T1000 (cell line): ENCODE data around the gene CARD11.

Experiments
- DNase-seq: peaks from one replicate; lab custom pipeline; 2025; ENCODE audit warnings: mixed read lengths; lab: John Stamatoyannopoulos, UW

The CARD11 gene

GRCh38 chr7:2981103-2981480, 62.6 kb downstream of the CARD11 start:
- no peak for DNase-seq

GRCh38 chr7:2980401-2981102, 63.1 kb downstream of the CARD11 start:
- DNase-seq: no peak

GRCh38 chr7:2979951-2980350, 63.7 kb downstream of the CARD11 start:
- no peak for DNase-seq

GRCh38 chr7:2979201-2979631, 64.5 kb downstream of the CARD11 start:
- DNase-seq: no peak

GRCh38 chr7:2978408-2978807, 65.3 kb downstream of the CARD11 start:
- no peak for DNase-seq

GRCh38 chr7:2975821-2976371, 67.8 kb downstream of the CARD11 start:
- DNase-seq: no peak

- DNase-seq: no peak
Observed at GRCh38 chr7:2974093-2974819, 69.4 kb downstream of the CARD11 start.

GRCh38 chr7:2972835-2973161, 70.9 kb downstream of the CARD11 start:
- no peak for DNase-seq

- no peak for DNase-seq
Observed at GRCh38 chr7:2971914-2972834, 71.5 kb downstream of the CARD11 start.

GRCh38 chr7:2970861-2971260, 72.8 kb downstream of the CARD11 start:
- DNase-seq: no peak

- DNase-seq: no peak
Observed at GRCh38 chr7:2970307-2970664, 73.4 kb downstream of the CARD11 start.

GRCh38 chr7:2969398-2970306, 74.0 kb downstream of the CARD11 start:
- no peak for DNase-seq

- DNase-seq: no peak
Observed at GRCh38 chr7:2968616-2969397, 74.9 kb downstream of the CARD11 start.

GRCh38 chr7:2968176-2968575, 75.5 kb downstream of the CARD11 start:
- no peak for DNase-seq

- no peak for DNase-seq
Observed at GRCh38 chr7:2967705-2968104, 76.0 kb downstream of the CARD11 start.

- no peak for DNase-seq
Observed at GRCh38 chr7:2967253-2967652, 76.4 kb downstream of the CARD11 start.

GRCh38 chr7:2966466-2967078, 77.1 kb downstream of the CARD11 start:
- DNase-seq: no peak

GRCh38 chr7:2965745-2966270, 77.9 kb downstream of the CARD11 start:
- DNase-seq: no peak

GRCh38 chr7:2965301-2965700, 78.4 kb downstream of the CARD11 start:
- no peak for DNase-seq

- no peak for DNase-seq
Observed at GRCh38 chr7:2964208-2964607, 79.5 kb downstream of the CARD11 start.
